H1 (cell line): ENCODE data around the gene OS9.

Experiments used
- CTCF ChIP-seq, 3 experiments: IDR thresholded peaks; 1 replicate in 2 of 3; 2 replicates in 1 of 3; pipeline versions ENCODE4 v1.5.1 to v1.6.1; 2011; ENCODE audit warnings: low read length in 3 of 3, mild to moderate bottlenecking in 3 of 3, inconsistent platforms in 2 of 3, low read depth in 1 of 3, moderate library complexity in 1 of 3; ENCODE audit not compliant: insufficient read depth in 1 of 3; ENCODE audit errors: control extremely low read depth in 1 of 3
- MAFK ChIP-seq: IDR thresholded peaks from 2 replicates; pipeline ENCODE4 v1.6.1; 2012; ENCODE audit warnings: low read depth, mild to moderate bottlenecking, improper control_type of control experiment, low read length
- POLR2A ChIP-seq, 2 experiments: IDR thresholded peaks; 1 replicate in 1 of 2; 2 replicates in 1 of 2; pipeline ENCODE4 v1.6.1; 2011; ENCODE audit warnings: low read depth in 2 of 2, low read length in 2 of 2, mild to moderate bottlenecking in 2 of 2; ENCODE audit errors: control extremely low read depth in 1 of 2
- SP1 ChIP-seq: IDR thresholded peaks from 2 replicates; pipeline ENCODE4 v1.6.1; 2011; ENCODE audit warnings: low read depth, low read length

- TF ChIP-seq SP1 = no peak
- TF ChIP-seq CTCF (IDR thresholded peaks at IDR 0.05; ENCODE audit: control extremely low read depth in 1 of 3, insufficient read depth in 1 of 3, low read depth in 1 of 3, low read length in 3 of 3) = no peak
- no peak for TF ChIP-seq POLR2A (IDR thresholded peaks at IDR 0.05; ENCODE audit: control extremely low read depth in 1 of 2, low read depth in 2 of 2, low read length in 2 of 2)
- no peak for TF ChIP-seq MAFK
Measured at GRCh38 chr12:57717131-57717530, 23.2 kb downstream of the OS9 start.
